ENCODE results near the gene ADGRG6.

The ADGRG6 gene

DNA sequence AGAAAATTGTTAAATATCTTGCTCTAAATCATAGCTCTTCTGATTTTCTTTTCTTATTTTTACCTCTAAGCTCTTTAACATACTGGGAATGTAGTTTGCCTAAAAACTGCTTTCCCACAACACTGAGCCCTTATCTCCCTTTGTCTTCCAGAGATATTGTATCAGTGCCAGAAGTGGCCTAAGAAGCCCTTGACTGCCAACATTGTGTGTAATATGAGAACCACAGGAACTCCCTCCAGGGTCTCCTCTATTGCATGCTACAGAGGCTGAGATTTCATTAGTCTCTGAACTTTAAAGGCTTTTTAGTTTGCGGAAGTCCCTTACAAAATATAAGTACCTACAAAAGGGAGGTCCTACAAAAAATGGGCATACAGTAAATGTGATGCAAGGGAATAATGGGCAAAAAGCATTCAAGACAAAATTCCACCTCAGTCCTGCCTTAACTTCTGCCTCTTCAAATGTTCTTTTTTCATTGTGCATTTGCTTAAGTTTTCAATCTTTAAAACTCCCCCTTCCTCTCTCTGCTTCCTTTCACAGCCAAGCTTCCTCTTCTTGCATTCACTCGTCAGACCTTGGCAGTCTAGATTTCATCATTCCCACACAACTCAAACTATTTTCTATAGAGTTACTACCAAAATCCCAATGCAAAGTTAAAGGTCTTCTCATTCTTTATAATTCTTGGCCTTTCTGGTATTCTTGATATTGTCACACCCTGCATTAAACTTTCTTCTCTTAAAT lies 76.5 kb downstream of the ADGRG6 start:
- no peak overlapping the region for H3K4me3 ChIP-seq (ENCODE audit: low read depth, low read length)
- peak; percentile 86 for DNase-seq (ENCODE audit: low read depth, low spot score)
- in situ Hi-C loops (cut with HindIII; ENCODE audit: low sequenced_read_pairs) = no loop called here
- TF ChIP-seq, protein P1, sequence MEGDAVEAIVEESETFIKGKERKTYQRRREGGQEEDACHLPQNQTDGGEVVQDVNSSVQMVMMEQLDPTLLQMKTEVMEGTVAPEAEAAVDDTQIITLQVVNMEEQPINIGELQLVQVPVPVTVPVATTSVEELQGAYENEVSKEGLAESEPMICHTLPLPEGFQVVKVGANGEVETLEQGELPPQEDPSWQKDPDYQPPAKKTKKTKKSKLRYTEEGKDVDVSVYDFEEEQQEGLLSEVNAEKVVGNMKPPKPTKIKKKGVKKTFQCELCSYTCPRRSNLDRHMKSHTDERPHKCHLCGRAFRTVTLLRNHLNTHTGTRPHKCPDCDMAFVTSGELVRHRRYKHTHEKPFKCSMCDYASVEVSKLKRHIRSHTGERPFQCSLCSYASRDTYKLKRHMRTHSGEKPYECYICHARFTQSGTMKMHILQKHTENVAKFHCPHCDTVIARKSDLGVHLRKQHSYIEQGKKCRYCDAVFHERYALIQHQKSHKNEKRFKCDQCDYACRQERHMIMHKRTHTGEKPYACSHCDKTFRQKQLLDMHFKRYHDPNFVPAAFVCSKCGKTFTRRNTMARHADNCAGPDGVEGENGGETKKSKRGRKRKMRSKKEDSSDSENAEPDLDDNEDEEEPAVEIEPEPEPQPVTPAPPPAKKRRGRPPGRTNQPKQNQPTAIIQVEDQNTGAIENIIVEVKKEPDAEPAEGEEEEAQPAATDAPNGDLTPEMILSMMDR (IDR thresholded peaks at IDR 0.05; ENCODE audit: low read depth, low read length) = no peak

DNA sequence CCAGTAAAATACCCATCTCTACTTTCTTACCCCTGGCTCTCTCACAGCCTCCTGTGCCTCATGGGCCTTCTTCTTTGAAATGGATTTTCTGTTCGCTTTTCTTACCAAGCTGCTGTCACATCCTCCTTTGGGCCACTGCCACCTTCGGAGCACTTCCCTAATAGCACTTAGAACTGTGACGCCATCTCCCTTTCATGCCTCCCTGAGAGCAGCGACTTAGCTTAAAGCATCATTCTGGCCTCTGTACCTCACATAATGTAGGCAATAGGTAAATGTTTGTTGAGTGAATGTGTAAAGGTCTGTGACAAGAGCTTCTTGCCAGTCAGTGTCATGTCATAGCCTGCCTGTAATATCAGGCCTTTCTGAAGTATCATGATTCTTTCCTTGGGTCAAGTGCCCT lies 78.8 kb downstream of the ADGRG6 start:
- TF ChIP-seq, protein P1 (IDR thresholded peaks at IDR 0.05; ENCODE audit: low read depth, low read length) = no peak
- in situ Hi-C loops (cut with HindIII; ENCODE audit: low sequenced_read_pairs) = no loop called here
- no peak for DNase-seq (ENCODE audit: low read depth, low spot score)

DNA sequence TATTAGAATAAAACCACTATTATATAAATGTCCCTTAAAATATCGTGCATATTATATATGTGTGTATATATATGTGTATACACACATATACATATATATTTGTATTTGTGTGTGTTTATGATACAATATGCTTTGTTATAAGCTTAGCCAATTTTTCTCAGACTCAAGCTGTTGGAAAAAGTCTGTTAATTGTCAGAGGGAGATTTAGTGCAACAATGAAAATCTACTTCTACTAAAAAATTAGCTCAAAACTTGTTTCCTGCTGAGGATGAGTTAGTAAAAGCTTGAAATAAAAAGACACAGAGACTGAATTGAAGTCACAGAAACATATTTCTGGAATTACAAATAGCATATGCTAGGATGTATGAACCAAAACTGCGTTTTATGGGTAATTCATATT lies 79.4 kb downstream of the ADGRG6 start:
- in situ Hi-C loops (cut with HindIII; ENCODE audit: low sequenced_read_pairs) = no loop called here
- H3K4me3 ChIP-seq (ENCODE audit: low read depth, low read length) = no peak overlapping the region
- TF ChIP-seq, protein P1 (IDR thresholded peaks at IDR 0.05; ENCODE audit: low read depth, low read length) = no peak
- DNase-seq (ENCODE audit: low read depth, low spot score) = no peak

More for the DNA sequence above, 78.8 kb downstream of the ADGRG6 start:
- H3K4me3 ChIP-seq (ENCODE audit: low read depth, low read length) = no peak overlapping the region

DNA sequence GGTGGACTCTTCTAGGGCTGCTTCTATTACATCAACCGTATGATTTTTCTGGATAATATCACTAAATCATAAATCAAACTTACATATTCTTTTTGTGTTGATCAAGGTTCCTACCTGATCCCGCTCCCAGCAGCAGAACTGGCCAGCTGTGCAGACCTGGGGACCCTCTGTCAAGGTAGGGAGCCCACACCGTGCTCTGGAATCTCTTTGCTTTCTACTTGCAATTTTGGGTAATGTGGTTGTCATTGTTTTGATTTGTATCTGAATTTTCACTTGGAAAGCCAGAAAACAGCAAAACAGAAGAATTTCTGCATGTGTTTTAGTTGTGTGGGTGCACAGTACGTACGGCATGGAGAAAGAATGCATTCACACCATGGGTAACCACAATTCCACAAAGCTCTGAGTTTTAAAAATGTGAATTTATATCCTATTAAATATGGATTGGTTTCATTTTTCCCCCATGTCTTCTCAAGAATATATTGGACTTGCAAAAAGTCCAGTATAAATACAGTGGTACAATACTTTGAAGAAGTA lies 80.1 kb downstream of the ADGRG6 start:
- no peak for DNase-seq (ENCODE audit: low read depth, low spot score)
- in situ Hi-C loops (cut with HindIII; ENCODE audit: low sequenced_read_pairs) = no loop called here
- TF ChIP-seq, protein P1 (IDR thresholded peaks at IDR 0.05; ENCODE audit: low read depth, low read length) = no peak
- H3K4me3 ChIP-seq (ENCODE audit: low read depth, low read length) = no peak overlapping the region

DNA sequence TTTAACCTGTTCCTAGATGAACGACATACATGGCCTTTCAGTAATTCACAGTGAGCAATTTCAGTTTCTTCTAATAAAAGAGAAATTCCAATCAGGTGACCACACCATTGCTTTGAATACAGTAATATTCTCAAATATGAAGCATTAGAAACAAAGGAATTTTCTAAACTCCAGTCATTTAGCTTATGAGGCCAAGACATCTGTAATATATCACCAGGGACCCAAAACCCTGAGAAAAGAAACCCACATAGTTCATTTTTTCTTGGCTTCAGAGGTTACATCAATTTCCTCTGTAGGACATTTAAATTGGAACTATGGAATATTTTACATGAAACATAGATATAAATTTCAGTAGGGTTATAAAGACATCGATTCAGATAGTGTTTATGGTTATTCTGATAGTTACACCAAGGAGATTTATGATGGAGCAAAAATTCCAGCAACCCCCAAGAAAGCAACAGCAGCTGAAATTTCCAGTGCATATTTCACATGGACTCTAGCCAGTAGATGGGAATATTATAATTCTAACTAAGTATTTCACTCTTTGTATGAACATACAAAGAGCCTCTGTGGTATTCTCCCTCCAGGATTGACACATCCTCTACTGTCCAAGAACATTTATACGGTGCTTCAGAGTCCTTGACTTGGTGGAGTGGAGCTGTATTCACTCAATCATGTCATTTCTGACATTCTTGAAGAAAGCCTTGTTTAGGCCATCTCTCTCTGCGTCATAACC lies 82.9 kb downstream of the ADGRG6 start:
- DNase-seq (ENCODE audit: low read depth, low spot score) = peak; percentile 25
- in situ Hi-C loops (cut with HindIII; ENCODE audit: low sequenced_read_pairs) = no loop called here
- H3K4me3 ChIP-seq (ENCODE audit: low read depth, low read length) = no peak overlapping the region
- TF ChIP-seq, protein P1 (IDR thresholded peaks at IDR 0.05; ENCODE audit: low read depth, low read length) = no peak

DNA sequence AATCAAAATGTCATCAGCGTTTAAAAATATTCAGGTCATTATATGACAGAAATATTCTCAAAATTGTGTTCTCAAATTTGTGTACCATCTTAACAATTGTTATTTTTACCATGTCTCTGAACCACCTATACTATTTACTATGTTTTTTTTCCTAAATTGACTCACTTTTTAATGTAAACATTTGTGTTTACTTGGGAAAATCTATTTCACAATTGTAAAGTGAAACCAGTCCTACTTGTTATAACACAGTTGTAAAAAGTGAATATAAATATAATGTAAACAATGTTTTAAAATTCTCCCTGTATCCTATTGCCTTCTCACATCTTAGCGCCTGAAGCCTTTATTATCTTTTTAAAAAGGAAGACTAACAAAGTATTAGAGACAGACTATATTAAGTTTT lies 83.5 kb downstream of the ADGRG6 start:
- no peak overlapping the region for H3K4me3 ChIP-seq (ENCODE audit: low read depth, low read length)
- TF ChIP-seq, protein P1 (IDR thresholded peaks at IDR 0.05; ENCODE audit: low read depth, low read length) = no peak

More for the DNA sequence above, 83.5 kb downstream of the ADGRG6 start:
- DNase-seq (ENCODE audit: low read depth, low spot score) = no peak
- in situ Hi-C loops (cut with HindIII; ENCODE audit: low sequenced_read_pairs) = no loop called here

All from astrocyte of the spinal cord (primary cell).